CD1c-positive myeloid dendritic cell (primary cell): Measurements from ENCODE around the gene ABCG4.
"Not testable (repeated sequence)": the region's sequence is repeated elsewhere in the genome, so short reads cannot be mapped to it uniquely, and the experiment has no call there.

Experiments used
- DNase-seq: peaks from one replicate; pipeline ENCODE4 v3.0.0-alpha.2; 2016; ENCODE audit errors: extremely low spot score

The ABCG4 gene

DNA sequence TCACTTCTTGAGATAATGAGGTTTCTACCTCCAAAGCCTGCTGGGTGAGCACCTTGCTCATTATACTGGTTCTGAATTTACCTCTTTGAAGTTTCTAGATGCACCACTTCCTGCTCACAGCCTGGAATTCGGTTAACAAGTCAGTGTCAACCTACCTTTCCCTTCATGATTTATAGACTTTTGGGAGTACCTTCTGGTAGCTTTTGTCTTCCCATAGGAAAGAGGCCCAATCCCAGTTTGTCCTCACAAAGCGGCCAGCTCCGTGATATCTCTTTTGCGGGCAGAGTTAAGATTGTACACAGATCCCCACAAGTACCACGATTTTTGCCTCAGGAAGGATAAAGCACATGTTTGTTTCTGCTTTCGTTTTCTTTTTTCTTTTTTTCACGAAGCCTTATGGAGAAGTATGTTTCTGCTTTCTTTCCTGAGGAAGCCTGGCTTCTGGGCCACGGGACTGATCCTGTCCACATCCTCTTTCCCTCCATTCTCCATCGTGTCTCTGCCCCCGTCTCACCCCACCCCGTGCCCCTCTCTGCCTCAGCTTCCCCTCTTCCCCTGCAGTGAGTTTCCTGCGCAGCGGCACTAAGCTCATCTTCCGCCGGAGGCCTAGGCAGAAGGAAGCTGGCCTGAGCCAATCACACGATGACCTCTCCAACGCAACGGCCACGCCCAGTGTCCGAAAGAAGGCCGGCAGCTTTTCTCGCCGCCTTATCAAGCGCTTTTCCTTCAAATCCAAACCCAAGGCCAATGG is 33.2 kb upstream of the ABCG4 start:
- peak; percentile 83 for DNase-seq

DNA sequence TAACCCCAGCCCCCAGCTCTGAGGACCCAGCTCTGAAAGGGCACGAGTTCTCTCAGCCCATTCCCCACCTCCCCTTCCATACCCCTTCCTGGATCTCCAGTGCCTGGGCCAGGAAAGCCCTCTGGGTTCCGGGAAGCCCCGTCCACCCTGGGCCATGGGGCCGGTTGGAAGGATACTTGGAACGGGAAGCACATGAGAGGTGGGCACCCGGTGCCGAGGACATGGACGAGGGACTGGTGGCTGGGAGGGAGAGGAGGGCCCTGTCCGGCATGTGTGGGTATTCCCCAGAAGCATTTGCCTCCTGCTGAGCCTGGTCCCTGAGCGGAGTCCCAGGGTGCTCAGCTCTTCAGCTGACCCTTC is 32.6 kb upstream of the ABCG4 start:
- DNase-seq = no peak

DNA sequence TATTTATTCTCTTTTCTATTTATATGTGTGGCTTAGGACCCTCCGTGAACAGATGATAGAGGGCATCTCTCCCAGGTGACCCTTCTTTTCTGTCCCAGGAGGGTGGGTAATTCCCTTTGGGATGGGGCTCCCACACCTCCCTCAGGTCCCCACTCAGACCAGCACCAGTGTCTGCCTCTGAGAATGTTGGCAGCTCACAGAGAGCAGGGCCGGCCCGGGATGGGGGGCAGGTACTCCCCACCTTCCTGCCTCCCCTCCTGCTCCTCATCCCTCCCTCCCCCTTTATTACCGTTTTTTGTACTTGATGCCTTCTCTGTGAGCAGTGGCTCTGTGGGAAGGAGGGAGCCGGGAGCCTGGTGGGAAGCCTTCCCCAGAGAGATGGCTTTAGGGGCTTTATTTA is 32.3 kb upstream of the ABCG4 start:
- no peak for DNase-seq

GRCh38 chr11:119117004-119117706 is 31.7 kb upstream of the ABCG4 start:
- DNase-seq = no peak

- no peak for DNase-seq
Observed at GRCh38 chr11:119118227-119118626, 30.6 kb upstream of the ABCG4 start.

DNA sequence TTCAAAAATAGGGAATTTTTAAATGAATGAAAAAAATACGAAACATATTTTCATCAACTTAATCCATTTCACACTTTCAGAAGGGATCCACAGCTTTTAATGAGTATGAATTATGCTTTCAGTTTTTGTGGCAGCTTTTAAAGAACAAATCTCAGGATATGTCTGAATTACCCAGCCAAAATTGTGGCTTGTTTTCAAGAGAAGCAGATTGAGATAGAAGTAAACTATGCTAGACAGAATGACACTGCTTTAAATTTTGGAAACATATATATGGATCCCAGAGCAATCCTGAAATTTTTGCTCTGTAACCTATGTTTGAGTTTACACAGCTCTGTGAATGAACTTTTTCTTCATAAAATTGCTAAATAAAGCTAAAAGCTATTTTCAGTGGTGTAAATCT is 29.9 kb upstream of the ABCG4 start:
- no peak for DNase-seq

GRCh38 chr11:119120639-119121007 is 28.2 kb upstream of the ABCG4 start:
- DNase-seq = no peak

- peak; percentile 99 for DNase-seq
Observed at GRCh38 chr11:119121008-119121810, 27.6 kb upstream of the ABCG4 start, which contains the start of gene HINFP. Gene HINFP, plus strand, starts transcription at chr11:119121580. Its CDS starts 5,365 bp downstream, at chr11:119126945.

DNA sequence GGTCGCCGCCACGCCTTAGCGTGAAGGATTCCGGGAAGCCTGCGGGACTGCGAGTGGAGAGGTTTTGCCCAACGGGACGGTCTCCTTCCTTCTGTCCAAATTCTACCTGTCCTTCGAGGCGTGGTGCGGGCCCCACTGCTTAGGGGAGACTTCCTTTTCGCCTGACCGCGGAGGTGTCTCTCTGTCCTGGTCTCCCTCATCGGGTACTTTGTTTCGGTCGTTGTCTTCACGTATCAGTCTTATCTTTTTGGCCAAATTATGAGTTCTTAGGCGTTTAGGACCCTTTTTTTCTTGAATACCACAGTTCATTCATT is 27.1 kb upstream of the ABCG4 start:
- DNase-seq = no peak

- DNase-seq = no peak
Observed at GRCh38 chr11:119125821-119126220, 23.0 kb upstream of the ABCG4 start.

- DNase-seq = no peak
Observed at GRCh38 chr11:119126675-119127268, 22.1 kb upstream of the ABCG4 start.

GRCh38 chr11:119130662-119131061 is 18.2 kb upstream of the ABCG4 start:
- no peak for DNase-seq

GRCh38 chr11:119134389-119134978 is 14.4 kb upstream of the ABCG4 start:
- DNase-seq = peak; percentile 60

DNA sequence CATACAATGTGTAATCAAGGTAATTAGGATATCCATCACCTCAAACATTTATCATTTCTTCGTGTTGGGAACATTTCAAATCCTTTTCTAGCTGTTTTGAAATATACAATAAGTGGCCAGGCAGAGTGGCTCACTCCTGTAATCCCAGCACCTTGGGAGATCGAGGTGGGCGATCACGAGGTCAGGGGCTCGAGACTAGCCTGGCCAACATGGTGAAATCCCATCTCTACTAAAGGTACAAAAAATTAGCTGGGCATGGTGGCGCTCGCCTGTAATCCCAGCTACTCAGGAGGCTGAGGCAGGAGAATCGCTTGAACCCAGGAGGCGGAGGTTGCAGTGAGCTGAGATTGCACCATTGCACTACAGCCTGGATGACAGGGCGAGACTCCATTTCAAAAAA is 9.6 kb upstream of the ABCG4 start:
- DNase-seq = not testable (repeated sequence)

GRCh38 chr11:119144825-119145486 is 3.9 kb upstream of the ABCG4 start:
- DNase-seq = peak; percentile 67

DNA sequence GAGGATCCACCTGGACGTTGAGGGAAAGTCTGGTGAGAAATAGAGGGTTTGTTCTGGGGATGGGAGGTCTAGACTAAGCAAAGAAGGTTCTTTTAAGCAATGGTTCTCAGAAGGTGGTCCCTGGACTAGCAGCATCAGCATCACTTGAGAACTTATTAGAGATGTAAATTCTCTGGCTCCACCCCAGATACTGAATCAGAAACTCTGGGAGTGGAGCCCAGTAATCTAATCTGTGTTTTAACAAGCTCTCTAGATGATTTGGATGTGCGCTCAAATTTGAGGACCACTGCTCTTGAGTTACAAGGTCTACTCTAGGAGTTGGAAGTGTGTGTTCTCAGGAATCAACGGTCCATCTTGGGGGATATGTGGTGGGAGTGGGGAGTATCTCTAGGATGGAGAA is 3.3 kb upstream of the ABCG4 start:
- DNase-seq = no peak

GRCh38 chr11:119147604-119148333 is 1.1 kb upstream of the ABCG4 start:
- no peak for DNase-seq

- no peak for DNase-seq
Observed at GRCh38 chr11:119148720-119149017, 183 bp upstream of the ABCG4 start.

GRCh38 chr11:119149786-119150275 is 979 bp downstream of the ABCG4 start:
- DNase-seq = no peak

DNA sequence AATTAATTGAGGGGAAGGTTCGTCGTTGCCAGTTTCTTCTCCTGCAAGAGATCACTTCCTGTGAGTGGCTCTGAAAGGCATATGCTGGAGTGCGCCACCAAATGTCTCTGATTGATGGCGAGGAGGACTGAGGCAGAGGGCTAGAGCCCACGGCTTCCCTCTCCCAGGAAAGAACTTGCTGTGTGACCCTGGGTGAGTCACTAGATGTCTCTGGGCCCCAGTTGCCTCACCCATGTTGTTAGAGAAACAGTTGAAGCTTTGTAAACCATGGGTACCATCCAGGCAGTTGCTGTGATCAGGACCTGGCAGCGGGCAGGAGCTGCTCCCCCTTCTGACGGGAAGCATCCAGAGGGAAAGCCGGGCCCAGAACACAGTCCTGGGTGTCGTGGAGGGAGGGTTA is 3.2 kb downstream of the ABCG4 start:
- no peak for DNase-seq

DNA sequence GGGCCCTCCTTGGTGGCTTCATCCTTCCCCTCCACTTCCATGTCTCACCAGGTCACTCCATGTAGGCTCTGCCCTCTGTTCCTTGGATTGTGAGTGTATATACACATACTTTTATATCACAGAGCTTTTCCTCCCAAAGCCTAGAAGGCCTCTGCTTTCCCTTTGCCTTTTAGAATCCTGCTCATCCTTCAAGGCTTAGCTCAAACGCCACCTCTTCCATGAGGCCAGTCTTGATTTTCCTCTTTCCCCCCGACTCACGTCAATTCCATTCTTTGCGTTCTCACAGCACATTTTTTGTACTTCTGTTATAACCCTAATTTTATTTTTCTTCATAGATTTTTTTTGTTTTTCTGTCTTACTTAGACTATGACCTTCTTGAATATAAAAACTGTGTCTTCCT is 3.8 kb downstream of the ABCG4 start:
- no peak for DNase-seq
